NCI-H526 treated with DMSO at 0.1 percent for 48 hours (cell line): ENCODE data around the gene STAC2.
"Not testable (repeated sequence)": the region's sequence is repeated elsewhere in the genome, so short reads cannot be mapped to it uniquely, and the experiment has no call there.

Source experiments
- DNase-seq: peaks from one replicate; lab custom pipeline; 2025; lab: John Stamatoyannopoulos, UW

The STAC2 gene, protein sequence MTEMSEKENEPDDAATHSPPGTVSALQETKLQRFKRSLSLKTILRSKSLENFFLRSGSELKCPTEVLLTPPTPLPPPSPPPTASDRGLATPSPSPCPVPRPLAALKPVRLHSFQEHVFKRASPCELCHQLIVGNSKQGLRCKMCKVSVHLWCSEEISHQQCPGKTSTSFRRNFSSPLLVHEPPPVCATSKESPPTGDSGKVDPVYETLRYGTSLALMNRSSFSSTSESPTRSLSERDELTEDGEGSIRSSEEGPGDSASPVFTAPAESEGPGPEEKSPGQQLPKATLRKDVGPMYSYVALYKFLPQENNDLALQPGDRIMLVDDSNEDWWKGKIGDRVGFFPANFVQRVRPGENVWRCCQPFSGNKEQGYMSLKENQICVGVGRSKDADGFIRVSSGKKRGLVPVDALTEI

DNA sequence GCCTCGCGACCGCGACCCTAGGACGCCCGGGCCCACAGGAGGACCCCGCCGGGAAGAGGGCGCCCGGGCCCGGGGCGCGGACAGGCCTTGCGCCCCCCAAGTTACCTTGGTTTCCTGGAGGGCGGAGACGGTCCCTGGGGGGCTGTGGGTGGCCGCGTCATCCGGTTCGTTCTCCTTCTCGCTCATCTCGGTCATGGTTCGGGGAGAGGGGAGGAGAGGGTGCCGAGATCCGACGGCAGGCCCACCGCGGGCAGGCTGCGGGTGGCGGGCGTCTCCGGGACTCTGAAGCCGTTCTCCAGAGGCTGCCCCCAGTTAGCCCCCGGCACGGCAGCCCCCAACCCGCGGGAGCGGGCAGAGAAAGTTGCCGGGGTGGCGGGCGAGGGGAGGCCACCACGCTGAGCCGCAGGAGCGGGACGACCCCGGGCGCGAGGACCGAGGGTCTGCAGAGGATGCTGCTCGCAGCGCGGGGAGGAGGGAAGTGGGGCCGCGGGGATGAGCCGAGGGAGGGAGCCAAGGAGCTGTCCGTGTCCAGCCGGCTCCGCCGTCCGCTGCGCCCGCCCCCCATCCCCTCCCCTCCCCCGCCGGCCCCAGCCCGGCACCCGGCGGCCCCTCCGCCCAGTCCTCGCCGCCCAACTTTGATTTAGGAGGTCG, at the start of gene STAC2:
TSS of gene STAC2 (minus strand) at position 638 of the 651 bp plus-strand sequence. CDS start at position 195, 443 bp downstream.
- DNase-seq, result no peak

DNA sequence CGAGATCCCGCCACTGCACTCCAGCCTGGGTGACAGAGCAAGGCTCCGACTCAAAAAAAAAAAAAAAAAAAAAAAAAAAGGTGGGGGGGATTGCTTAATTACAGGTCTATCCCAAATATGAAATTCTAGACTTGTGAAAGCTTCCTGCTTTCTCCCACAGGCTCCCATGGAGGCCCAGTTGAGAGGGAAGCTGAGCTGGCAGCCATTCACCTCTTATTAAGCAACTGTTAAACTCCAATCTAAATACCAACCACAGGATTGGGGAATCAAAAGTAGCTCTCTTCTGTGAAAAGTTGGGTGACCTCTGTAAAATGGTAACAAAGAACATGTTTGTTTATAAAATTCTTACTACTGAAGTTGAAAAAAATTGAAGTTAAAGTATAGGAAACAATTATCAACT, 45.8 kb upstream of the STAC2 start:
- DNase-seq, result no peak

DNA sequence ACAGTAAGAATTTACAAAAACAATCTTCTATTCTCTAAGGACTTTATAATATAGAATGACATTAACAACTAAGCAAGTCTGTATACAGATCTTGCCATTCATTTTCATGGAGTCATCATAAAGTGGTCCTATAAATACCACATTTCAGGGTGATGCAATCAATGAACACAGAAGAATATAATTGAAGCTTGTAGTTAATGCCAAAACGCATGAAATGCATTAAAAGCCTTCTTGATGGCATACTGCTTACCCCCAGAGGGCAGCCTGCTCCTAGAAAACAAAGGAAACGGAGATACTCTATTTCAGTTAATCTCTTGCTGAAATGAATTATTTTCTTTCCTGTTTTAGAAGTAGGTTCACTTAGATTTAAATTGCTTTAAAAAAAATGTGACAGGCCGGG, 45.2 kb upstream of the STAC2 start:
- no peak for DNase-seq

DNA sequence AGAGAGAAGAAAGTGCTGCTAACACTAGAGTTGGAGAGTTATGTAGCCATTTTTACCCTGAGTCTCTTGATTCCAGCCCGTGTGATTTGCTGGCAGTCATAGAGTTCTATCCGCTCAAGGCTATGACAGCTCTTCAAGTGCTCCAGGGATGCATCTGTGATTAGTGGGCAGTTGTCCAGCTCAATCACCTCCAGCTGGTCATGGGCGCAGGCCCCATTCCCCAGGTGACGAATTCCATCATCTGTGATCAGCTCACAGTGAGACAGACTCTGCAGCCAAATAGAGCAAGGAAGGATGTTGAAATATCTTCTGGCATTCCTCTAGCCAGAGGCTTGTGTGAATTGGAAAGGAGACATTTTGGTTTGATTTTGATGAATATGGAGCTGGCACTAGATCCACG, 38.4 kb upstream of the STAC2 start:
- no peak for DNase-seq

DNA sequence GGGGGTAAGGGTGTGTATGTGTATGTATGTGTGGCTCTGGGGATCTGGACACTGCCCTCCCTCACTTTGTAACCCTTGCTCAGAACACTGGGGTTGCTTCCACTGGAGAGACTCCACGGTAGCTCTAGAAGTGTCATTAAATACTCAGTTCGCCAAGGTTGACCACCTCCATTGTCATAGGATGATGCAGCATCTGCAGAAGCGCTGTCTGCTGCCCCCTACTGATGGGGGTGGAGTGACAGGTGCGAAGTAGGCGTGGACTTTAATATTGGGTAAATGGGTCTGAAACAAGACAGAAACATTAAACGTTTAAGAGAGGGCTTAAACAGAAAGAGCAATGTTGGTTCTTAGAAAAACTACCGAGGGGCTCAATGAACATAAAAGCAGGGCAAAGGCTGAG, 35.5 kb upstream of the STAC2 start:
- no peak for DNase-seq

DNA sequence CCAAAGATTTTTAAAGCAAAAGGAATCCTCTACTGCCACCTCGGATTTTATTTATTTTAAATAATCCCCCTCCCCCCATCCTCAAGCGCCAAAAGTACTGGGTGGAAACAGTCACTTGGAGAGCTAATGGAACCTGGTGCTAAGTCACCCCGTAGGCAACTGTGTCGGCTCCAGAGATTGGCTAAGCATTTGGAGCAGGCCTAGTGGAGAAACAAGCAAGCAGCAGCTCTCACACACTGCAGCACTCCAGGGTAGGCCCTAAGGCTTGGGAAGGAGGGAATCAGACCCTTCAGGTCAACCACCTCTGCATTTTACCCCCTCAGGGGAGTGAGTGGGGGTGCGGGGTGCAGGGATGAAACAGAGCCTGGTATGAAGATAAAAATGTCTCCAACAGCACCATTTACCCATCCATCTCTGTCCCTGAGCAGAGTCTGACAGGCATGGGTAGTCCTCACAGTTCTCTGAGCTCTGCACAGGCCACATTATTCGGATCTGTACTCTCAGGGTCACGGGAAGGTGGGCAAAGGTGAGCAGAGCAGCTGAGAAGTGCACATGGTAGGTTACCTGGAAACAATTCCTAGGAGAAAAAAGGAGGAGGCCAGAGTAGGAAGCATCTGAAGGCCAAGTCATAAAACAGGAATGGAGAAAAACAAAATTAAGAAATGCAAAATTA, 27.2 kb upstream of the STAC2 start:
- DNase-seq, result no peak

DNA sequence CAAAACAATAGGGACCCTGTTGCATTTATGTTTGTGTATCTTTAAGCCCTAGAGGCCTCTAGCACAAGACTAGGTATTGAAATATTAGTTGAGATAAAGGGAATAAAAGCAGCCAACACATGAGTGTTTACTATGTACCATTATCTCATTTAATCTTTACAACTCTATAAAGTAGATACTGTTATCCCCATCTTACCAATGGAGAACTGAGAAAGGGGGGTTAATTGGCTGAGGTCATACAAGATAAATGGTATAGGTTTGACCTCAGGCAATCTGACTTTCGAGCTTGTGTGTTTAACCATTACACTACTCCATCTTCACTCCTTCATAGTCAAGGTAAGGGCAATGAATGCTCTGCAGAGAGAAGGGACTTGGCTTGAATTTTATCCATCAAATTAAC, 26.3 kb upstream of the STAC2 start:
- DNase-seq, result no peak

DNA sequence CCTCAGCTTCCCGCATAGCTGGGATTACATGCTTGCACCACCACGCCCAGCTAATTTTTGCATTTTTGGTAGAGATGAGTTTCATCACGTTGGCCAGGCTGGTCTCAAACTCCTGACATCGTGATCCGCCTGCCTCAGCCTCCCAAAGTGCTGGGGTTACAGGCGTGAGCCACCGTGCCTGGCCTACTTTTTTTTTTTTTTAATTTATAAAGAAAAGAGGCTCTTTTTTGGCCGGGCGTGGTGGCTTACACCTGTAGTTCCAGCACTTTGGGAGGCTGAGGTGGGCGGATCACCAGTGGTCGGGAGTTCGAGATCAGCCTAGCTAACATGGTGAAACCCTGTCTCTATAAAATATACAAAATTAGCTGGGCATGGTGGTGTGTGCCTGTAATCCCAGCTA, 24.3 kb upstream of the STAC2 start:
- DNase-seq, result not testable (repeated sequence)

DNA sequence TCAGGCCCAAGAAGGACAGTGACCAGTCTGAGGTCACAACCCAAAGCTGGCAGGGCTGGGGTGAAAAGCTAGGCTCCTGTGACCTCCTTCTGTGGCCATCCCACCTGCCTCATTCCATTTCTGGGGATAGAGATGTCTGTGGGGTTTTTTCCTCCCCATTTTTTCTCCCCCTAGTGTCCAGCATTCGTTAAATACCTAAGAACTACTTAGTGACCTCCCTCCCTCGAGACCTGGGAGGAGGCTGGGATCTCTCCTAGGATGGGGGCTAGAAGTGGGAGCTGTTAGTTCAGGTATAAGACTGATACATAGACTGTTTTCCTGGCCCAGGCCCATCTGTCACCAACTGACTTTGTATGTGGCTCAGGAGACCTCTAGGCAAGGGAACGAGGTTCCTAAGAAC, 20.5 kb upstream of the STAC2 start:
- DNase-seq, result no peak

DNA sequence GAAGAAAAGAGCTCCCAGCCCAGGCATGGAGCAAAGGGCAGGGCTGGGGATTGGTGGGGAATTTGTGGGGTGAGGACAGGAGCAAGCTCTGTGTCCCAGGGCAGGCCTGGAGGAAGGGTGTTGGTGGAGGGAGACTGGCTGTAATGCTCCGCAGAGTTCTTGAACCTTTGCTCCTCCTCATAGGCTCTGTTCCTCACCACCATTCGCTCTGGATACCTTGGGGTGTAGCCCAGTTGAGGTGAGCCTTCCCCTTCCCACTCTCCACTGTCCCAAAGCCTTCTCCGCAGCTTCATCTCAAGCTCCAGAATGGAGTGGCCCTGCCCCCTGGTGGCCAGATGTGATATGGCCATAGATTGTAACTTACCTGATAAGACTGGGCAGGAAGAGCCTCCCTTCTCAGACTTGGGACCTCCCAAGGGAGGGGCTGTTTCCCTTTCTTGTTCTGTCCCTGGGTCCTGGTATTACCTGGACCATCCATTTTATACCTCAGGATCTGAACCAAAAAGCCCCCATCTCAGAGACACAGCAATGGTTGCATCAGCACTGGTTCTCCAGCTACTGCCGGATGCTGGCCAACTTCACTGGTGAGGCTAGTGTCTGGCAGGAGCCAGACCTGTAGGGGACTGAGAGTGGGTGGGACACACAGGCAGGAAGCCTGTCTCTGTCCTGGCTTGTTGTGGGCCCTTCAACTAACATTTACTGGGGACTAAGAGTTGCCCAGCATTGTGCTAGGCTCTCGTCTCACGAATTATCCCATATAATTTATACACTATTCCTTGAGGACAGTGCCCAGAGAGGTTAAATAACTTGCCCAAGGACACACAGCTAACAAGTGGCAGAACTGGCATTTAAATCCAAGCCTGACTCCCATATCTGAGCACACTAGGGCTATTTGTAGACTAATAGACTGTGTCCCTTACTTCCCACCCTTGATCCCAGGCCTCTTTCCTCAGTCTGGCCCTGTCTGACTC, 19.1 kb upstream of the STAC2 start:
- peak; percentile 49 for DNase-seq

DNA sequence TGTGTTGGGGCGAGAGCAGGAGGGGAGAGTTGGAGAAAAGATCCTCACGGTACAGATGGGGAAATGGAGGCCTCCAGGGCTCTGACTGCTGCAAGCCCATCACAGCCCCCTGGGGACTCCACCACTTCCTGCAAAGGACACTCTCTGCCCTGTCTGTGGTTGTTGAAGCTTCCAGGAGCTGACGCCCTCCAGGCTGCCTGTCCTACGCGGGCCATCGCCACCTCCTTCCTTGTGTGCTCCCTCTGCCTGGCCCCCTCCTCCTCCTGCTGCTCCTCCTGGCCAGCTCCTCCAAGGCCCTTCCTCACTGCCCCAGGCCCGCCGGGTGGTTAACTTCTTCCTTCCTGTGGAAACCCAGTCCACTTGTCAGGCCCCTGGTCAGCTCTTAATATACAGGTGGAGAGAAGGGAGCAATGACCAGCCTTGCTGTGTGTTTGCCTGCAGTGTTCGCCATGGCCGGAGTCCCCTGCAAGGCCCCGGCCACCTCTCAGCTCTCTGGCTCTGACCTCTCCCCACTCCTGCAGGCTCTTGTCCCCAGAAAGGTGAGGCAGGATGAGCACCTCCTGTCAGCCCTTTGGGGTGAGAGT, 18.4 kb upstream of the STAC2 start:
- DNase-seq, result no peak

DNA sequence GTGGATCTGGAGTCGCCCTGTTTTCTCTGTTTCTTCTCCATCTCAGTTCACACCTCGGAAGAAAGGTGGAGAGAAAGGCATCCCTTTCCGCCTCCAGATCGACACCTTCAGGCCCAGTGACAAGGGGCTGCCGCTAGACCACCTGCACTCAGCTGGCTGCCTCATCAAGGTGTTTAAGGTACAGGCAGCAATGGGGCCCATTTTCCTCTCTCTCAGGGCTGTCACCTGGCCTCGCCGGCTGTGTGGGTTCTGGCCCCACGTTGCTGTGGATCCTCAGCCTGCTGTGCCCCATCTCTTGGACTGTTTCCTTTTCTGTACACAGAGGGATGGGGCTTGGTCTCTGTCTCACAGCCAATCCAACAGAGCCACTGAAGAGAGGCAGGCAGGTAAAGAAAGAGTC, 17.4 kb upstream of the STAC2 start:
- DNase-seq, result no peak

DNA sequence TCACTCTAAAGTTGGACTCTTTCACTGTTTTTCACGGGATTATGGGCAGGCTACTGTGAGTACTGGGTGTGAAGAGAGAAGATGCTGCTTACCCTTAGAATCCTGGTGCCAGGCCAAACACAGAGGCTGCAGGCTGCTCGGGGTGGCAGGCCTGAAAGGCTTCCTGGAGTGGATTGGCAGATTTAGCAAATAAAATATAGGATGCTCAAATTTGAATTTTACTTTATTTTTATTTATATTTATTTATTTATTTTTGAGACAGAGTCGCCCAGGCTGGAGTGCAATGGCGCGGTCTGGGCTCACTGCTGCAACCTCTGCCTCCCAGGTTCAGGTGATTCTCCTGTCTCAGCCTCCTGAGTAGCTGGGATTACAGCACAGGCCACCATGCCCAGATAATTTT, 14.9 kb upstream of the STAC2 start:
- DNase-seq, result no peak

DNA sequence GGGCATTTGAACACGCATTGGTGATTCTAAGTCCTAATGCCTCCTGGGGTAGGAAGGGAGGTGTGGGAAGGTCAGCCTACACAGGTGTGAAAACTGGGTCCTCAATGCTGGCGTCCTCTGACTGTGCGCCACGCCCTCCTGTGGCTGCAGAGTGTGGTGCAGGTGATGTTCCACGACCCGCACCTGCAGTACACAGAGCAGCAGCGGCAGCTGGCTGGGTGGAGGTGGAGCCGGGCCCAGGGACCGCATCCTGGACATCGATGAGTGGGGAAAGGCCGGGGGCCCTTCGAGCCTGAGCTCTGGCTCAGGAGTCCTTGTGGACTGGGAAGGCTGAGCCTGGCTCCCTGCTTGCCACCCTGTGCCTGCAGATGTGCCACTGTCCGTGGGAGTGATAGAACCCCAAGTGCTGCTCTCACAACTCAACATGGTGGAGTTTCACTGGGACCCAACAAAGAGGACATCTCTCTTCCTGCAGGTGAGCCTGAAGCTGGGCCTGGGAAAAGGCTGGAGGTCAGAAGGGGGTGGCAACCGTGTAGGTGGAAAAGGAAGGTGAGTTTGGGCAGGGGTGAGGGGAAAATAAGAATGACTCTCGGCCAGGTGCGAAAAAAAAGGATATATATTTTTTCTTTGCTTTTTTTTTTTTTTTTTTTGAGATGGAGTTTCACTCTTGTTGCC, 14.0 kb upstream of the STAC2 start:
- peak; percentile 19 for DNase-seq

DNA sequence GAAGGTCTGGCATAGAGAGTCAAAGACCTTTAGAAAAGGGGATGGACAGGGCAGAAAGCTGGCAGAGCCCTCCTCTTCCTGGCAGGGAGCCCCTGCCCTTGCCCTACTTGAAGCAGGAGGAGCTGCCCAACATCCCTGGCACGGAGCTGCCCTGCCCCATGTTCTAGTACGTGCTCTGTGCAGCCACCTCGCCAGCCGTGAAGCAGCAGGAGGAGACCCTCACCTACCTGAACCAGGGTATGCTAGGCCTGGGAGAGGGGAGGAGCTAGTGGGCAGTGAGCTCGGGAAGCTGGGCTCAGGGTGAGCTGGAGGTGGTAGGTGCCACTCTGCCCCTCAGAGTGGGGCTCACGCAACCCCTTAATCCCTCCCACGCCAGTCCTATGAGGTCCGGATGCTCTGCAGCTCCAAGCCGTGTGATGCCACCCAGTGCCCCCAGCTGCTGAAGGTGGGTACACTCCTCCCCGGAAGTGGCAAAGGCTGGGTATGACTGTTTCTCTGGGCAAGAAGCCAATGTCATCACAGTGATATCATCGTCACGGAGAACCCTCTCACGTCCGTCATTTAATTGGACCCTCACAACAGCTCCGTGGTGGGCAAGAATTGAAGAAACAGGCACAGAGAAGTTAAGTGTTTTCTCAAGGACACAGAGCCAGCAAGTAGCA, 12.7 kb upstream of the STAC2 start:
- no peak for DNase-seq

DNA sequence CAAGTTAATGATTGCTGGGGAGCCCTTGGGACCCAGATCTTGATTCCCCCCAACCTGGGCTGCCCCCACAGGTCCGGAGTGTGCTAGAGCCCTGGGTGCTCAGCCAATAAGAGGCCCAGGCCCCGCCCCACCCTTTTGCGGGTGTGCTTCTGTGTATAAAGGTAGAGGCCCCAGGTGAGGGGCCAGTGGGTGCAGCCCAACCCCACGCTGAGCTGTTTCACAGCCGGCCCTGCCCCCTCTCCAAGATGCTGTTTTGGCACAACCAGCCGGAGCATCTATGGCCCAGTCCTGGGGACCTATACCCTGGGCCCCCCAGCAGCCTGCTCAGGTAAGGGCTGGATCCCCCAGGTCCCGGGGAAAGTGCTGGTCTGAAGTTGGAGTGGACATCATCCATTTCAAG, 11.8 kb upstream of the STAC2 start:
- no peak for DNase-seq

DNA sequence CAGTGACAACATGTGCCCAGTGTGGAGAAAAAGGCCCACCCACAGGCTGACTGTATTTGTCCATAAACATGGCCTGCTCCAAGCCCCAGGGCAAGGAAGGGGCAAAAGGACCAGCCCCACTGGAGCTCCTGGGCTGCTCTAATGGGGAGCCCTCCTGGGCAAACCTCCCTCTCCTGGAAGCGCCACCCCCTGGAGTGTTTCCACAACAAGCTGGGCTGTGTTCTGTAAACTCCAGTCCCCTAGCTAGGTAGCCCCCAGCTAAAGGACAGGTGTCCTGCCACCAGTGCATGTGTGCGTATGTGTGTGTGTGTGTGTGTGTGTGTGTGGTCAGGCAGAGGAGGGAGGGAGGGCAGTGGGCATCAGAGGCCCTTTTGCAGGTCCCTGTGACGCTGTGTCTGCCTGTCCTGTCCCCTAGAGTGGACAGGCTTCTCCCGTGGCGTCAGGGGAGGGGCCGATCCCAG, 11.3 kb upstream of the STAC2 start:
- no peak for DNase-seq

DNA sequence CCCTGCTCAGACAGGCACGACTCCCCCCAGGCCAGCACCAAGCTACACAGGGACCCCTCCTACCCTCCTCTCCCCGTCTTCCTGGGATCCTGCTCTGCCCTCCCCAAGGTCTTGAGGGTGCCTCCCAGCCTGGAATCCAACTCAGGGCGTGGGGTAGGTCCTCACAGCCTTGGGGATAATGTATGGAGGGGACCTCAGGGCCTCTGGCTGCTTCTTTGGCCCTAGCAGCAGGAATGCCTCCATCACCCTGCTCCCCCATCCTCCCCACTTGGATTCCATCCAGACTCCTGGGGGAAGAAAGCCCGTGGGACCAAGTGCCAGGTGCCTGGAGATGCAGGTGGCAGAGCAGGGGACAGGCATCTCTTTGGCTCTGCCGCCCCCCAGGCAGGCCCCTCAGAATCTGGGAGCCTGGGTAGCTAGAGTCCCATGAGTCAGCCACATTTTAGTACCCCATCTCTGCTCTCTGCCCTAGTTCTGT, 10.7 kb upstream of the STAC2 start:
- no peak for DNase-seq

DNA sequence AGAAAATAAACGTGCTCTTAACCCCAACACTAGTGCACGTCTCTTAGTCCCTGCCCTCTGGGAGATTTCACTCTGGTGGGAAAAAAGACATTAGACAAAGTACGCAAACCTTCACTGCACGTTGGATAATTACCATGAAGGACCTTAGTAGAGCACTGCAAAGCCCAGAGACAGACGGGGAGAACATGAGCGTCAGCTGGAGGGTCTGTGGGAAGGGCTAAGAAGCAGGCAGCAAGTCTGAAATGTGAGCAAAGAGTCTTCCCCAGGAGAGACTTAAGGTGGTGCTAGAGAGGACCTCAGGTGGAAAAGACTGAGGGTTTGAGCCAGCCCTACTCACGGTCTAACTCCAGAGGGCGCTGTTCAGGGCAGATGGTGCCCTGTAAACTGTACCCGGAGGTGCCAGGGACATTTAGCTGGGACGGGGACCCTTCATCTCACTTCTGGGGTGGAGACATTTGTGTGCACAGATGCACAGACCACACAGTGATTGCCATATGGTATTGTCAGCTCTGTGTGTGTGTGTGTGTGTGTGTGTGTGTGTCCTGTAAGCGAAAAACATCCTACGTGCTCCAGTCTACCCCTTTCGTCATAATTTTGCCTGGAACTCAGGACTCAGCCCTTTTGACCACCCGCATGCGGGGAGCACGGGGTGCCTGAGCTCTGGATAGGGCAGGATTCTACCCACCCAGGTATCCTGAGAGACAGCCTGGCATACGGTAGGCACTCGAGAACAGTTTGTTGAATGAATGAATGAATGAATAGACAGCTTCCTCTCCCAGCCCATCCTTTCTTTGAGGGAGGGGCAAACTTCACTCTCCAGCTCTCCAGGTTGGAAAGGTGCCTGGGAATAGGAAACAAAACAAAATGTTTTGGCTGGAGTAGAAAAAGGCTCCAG, 10.1 kb upstream of the STAC2 start:
- no peak for DNase-seq
